Activated CD8-positive, alpha-beta memory T cell treated with anti-CD3 and anti-CD28 coated beads for 24 hours (primary cell): ENCODE data around the gene GHR.

Experiments used
- DNase-seq: peaks from one replicate; pipeline ENCODE4 v3.0.0-alpha.2; 2020

Gene GHR

DNA sequence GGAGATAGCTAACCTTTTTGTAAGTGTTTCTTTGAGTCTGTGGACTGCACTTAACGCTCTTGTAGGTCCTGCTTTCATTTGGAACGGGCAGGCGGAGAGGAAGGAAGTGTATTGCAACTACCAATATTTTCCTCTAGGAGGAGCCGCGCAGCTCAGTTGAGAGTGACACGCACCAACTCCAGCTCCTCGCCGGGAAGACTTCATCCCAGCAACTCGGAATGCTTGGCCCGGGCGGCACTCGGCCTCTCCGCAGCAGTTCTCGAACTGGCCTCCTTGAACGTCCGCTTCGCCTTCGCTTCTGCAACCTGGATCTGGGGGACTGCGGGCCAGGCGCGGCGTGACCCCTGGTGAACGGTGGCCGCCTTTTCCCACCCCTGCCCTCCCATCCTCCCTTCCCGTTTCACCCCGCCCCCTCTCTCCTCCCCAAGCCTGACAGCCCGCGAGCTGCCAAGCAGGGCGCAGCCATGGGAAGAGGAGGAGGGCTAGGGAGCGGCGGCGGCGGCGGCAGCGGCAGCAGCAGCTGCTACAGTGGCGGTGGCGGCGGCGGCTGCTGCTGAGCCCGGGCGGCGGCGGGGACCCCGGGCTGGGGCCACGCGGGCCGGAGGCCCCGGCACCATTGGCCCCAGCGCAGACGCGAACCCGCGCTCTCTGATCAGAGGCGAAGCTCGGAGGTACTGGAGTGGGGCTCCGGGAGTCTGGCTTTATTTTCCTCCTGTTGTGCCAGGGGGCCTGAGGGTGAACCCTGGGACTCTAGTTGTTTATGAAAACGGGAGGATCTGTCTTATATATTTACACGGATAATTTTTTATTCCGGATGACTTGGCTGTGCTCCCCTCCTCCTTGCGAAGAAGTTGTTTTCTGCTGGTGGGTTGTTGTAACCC lies at the start of gene GHR:
Gene GHR, plus strand, starts transcription at position 155 of the 881 bp plus-strand sequence. CDS start 142,436 bp downstream, outside the sequence.
- DNase-seq: peak; percentile 59

DNA sequence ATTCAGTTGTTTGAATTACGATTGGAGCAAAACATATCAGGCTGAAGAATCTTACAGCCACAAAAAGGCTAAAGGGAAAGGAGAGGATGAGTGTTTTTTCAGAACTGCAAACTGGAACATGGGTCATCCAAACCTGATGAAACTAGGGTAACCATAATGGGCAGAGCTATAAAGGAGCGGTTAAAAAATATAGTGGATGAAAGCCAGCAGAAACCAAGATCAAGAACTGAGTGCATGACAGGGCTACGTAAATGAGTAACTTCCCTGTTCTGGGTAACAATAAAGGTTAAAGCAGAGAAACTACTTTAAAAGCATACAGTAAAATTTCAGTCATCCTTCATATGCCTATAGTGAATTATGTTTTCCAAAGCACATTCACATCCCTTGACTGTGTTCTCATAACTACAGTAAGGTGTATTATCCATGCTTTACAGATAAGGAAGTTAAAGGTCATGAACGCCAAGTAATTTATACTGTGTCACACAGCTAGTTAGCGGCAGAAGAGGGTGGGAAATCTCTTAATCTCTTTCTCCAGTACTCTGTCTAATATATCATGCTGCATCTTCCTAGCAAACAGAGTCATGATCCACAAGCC lies 48.5 kb upstream of the GHR start:
- DNase-seq: no peak

DNA sequence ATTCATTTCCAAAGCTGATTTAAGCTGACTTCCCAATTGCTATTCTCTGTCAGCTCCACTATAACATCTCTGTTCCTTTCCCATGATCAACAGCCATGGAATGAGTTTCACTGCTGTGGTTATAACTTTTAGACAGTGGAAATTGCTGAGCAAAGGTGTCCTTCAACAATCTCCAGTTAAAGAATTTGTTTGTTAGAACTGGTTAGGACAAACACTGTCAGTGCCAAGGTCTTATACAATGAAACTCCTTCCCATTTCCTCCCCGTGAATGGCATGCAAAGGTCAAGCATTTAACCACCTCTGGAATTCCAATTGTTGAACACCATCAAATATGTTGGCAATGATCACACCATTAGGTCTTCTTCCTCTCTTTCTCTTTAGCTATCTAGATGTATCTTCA lies 45.7 kb upstream of the GHR start:
- DNase-seq: no peak

DNA sequence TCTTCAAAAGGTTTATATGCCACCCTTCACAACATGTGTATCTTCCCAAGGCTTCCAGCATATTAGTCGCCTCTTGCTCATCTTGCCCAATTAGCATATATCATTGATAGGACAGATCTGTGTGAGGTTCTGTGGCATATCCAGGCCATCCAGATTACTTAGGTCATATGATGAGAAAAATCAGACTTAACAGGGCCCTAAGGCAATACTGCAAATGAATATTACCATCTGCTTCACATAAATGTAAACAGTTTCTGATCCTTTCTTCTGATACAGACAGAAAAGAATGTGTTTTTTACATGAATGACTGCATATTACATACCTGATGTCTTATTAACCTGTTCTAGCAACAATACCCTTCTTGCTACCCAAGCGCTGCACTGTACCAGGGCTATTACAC lies 41.3 kb upstream of the GHR start:
- no peak for DNase-seq

DNA sequence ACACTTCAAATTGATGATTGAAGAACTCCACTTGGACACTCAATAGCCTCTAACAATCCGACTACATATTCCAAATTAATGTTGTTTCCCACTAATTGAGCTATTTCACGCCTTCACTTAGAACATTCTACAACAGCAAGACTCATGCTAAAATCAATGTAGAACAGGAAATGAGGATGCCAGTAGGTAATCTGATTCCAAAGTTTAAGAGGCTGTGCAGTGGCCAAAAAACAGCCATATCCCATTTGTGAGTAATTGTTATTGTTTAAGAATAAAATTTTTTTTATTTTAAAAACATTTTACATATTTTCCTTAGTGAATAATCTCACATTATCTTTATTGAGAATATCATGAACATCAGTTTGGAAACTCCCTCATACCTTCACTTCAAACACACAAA lies 35.7 kb upstream of the GHR start:
- no peak for DNase-seq

DNA sequence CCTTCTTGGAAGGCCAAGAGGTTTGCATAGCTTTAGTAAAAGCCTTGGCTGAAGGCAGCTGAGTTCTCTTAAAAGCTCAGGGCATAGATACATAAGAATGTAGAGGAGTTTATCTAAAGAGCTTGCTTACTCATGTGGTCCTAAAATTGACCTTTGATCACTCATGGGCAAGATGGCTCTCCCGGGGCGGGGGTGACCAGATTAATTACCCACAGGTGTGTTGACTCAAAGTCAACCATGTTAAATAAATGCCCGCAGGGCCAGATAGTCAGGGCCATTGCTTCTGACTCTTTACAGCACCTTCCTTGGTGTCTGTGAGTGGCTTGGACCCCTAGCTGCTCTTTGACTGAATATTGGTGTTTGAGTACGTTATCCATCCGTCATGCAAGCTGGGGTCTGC lies 33.1 kb upstream of the GHR start:
- no peak for DNase-seq

DNA sequence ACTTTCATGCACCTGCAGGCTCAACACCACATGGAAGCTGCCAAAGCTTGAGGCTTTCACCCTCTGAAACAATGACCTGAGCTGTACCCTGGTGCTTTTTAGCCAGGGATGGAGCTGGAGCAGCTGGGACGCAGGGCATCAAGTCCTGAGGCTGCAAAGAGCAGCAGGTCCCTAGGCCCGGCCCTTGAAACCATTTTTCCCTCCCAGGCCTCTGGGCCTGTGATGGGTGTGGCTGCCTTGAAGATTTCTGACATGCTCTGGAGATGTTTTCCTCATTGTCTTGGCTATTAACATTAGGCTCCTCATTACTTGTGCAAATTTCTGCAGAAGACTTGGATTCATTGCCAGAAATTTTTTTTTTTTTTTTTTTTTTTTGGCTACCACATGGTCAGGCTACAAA lies 30.3 kb upstream of the GHR start:
- no peak for DNase-seq

DNA sequence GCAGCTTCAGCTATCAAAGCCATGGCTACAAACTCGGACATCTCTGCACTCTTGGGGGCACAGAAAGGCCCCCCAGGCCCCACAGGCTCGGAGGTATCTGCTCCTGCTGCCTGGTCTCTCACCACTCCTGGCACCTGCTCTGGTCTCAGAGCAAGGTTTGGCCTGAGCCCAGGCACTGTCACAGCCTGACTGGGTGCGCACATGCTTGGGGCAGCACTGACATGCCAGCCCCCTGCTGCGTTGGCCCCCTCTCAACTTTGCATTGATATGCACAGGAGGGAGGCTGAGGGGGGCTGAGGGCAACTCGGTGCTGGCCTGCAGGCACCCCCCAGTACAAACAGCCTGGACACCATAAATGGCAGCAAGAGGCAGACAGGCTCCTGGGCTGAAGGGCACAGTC lies 27.1 kb upstream of the GHR start:
- no peak for DNase-seq

DNA sequence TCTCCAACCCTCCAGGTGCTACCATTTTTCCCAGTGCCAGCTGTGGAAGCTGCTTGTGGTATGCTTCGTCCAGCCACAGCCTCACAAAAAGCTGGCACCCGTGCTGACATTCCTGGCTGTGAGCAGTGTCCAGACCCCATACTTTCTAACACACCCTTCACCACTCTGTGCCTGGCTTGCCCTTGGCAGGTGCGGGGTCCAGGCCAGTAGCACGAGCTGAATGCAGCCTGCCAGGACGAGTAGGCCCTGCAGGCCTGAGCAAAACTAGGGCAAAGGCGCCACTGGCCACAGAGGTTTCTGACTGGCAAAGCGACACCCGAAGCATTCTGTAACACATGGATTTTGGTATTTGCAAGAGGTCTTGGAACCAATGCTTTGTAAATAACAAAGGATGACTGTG lies 26.0 kb upstream of the GHR start:
- no peak for DNase-seq

DNA sequence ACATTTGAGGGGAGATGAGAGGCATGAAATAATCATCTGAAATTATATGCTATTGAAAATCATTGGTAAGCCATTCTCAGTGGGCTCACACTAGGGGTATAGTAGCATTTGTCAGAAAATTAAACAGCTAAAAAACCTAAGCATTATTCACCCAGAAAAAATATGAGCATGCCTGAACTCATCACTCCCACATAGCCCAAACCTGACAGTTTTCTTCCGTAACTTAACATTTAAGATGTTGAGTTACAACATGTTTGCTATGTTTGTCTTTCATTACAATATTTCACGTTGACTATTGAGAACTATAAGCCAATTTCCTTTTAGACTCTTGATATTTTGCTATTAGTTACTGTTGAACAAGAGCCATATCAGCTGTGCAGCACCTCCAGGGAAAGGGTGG lies 23.5 kb upstream of the GHR start:
- no peak for DNase-seq

DNA sequence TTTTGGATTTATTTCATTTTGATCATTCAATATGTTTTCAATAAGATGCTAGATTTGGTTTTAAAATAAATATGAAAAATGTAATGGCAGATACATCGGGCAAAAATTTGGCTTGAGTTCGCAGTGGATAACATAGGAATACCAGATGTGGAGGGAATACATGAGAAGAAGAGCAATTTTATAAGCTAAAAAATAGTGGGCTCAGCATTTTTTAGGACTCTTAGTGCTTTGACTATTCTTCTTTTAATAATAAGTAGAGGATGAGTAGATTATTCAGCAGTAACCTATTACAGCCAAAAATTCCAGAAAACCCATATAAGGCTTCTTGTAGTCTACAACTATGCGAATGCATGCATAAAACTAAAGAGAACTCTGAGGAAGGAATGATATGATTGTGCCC lies 22.8 kb upstream of the GHR start:
- DNase-seq: no peak

DNA sequence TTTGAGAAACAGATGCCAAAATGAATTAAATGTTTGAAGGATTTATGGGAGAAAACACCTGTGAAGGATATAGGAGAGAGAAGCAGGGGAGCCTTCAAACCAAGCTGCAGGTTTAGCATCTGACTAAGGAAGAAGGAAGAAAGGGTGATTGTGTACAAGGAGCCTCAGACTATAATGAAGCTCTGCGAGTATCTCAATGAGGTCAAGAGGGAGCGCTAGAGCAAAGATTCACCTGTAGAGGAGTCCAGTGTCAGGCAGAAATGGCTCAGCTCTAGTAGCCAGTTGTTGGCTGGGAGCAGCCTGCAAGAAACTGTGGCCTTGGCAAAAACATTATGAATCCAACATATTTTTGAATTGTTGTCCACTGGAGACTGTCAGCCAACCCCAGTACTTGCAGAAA lies 20.0 kb upstream of the GHR start:
- DNase-seq: no peak

DNA sequence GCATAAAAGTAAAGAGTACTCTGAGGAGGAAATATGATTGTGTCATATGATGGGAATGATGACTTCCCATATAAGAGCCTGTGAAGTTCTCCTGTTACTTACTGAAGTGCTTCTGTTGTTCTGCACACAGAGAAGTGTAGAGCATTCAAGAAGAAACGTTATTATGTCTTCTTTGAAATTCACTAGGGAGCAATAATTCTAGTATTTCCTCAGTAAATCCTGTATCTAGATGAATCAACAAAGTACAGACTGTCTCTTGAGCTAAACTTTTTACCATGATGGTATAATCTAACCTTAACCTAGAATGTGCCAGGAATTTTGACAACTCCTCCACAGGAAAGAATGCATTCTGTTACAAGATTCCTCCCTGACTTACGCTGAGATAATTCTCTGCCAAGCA lies 18.9 kb upstream of the GHR start:
- no peak for DNase-seq

DNA sequence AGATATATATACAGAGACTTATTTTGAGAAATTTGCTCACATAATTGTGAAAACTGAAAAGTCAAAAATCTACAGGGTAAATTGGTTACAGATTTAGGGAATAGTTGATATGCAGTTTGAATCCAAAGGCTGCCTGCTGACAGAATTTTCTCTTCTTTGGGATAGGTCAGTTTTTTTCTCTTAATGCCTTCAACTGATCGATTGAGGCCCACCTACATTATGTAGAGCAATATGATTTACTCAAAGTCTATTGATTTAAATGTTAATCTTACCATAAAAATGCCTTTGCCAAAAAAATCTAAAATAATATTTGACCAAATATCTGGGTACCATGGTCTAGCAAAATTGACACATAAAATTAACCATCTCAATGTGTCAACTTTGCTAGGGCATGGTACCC lies 3.9 kb upstream of the GHR start:
- no peak for DNase-seq

DNA sequence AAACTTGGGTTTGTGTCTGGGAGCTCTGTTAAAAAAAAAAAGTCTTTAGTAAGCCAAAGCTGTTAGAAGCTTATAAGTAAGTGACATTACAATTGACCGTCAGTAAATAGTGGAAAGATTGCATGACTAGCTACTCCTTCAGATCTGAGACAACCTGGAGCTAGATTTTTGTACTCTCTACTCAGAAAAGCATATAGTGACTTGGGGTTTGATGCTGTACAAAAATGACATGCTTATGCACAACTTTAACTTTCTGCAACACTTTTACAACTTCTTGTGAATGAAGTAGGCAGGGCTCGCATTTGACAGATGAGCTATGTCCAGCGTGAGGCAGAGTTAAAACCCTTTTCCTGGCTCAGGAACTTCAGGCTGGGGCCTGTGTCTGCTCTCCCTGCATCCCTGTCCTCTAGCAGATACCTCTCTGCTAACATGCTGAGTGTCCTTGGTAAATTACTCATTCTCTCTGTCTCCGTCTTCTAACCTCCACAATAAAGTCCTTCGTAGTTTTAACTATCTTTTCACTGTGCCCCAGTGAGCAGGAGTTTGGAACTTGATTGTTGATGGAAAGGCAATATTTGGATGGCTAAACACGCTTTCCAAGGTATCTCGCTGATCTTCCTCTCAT lies 471 bp upstream of the GHR start:
- no peak for DNase-seq

DNA sequence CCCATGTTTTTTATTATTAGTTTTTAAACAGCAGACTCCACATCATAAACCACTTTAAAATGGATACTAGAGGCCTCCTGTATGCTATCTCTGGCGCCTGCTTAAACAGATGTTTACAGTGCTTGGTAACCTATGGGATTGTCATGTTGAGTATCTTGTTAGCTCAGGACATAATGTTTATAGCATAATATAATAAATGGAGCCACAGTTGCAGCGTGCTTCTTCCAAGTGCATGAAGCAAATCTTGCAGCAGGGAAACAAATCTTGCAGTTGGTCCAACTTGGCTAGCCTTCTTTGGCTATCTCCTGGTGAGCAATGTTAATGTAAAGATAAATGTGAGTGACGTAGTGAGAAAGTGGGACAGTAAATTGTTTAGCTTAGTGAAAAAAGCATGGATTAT lies 2.8 kb downstream of the GHR start:
- no peak for DNase-seq

DNA sequence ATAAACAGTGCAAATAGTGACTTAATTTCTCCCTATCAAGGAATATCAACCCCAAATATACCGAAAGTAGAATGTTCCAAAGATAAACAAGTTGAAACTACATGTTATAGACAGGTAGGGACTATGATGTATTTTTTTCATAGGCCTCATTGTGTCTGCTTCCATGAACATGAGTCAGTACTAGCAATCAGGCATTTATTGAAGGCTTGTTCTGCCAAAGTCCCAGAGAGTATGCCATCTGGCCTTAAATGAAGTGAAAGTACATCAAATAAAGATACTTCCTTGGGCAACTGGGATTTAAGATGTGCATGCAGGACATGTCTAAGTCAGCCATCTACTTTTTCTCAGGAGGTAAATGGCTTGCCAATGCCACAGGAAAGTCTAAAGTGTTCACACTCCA lies 6.5 kb downstream of the GHR start:
- no peak for DNase-seq

DNA sequence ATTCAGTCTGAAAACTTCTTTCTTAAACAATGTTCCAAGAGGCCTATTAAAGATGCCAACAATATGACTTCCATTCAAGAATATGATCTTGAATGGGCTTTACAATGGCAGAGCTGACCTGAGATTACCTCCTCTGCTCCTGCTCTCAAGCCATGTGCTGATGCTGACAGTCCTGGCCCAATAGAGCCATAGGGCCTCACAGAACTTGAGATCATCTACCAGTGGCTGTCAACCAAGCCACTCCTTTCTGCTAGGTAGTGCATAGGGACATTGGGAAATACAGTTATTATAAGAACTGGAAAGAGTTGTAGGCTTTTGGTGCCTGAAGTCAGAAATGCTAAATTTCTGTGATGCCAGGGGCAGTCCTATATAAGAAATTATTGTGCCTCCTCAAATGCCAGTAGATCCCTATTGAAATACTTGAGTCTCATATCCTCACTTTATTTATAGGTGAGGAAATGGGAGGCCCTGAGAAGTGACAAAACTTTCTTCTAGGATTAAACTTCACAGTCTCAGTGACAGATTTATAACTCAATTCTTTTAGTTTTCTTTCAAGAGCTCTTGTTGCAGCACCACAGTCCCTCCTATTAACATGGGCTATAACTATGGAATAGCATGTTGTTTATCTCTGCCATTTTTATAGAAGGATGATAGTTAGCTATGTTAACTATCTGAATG lies 10.9 kb downstream of the GHR start:
- no peak for DNase-seq

DNA sequence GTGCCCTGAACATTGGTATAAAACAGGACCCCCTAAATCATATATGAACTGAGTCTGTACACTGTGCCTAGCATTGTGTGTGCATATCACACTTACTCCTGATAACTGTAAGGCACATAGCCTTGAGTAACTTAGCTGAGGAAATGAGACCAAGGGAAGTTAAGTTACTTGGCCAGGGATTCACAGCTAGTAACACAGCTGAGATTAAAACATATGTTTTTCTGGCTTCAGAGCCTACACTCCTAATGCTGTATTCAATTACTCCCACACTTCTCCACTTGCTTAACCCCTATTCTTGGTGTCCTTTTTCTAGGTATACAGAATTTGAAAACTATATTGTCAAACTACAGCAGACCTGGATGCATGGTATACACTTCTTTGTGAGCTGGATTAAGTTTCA lies 12.8 kb downstream of the GHR start:
- no peak for DNase-seq

DNA sequence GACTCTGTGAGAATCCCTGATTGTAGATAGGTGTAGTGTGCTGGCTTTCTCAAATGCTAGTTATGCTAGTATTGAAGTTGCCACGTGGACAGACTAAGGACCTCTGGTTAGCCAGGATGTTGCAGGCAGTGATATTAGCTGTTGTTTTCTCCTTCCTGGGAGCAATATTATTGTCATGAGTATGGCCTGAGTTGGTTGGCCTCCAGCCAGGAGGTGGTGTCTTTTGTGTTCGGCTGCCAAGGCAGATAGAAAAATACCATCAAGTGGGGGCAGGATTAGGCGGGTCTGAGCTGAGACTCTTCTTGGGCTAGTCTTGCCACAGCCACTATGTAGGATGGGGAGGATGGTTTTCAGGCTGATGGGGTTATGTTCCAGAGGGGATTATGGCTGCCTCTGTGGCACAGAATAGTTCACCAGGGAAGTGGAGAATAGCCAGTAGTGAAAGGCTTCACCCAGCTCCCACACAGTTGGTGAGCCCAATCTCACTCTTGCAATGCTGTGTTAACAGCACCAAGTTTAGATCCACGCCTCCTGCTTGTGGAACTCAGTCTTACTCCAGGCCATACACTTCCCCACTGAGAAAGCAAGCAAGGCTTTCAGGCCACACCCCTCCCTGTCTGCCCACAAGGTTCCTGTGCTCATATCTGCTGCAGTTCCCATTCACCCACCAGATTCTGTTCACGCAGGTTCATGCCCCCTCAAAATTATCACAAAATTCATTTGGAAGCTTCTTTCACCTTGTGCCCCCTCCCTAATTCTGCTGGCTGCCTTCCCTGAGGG lies 31.2 kb downstream of the GHR start:
- no peak for DNase-seq

DNA sequence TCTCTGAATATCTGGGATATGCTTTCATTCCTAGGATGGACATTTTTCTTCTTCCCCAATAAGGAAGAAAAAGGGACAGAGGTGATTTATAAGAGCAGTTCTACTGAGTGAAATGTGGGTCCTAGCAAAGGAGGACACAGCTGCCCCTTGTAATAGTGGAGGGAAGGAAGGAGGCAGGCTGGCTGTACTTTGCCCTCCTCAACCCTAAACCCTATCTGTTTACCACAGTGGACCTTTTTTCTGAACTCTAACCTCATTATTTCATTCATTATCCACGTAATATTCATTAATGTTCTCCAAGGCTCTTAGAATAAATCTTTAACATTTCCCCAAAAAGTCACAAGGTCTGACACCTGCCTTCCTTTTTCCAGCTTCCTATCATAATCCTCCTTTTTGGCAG lies 37.8 kb downstream of the GHR start:
- DNase-seq: no peak

DNA sequence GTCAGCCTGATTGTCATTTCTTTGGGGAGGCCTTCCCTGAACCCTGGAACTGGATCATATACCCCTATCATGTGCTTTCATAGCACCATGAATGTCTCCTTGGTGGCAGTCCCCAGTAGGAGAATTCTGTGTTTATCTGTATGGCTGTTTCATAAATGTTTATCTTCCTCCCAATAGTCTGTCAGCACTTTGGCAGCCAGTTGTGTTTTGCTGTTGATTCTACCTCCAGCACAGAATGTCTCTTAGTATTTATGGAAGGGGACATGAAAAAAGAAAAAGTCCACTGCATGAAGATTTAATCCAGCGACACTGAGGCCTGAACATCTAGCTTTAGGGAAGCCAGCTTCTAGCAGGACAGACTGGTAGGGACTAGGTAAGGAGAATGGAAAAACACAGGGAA lies 38.3 kb downstream of the GHR start:
- DNase-seq: no peak

DNA sequence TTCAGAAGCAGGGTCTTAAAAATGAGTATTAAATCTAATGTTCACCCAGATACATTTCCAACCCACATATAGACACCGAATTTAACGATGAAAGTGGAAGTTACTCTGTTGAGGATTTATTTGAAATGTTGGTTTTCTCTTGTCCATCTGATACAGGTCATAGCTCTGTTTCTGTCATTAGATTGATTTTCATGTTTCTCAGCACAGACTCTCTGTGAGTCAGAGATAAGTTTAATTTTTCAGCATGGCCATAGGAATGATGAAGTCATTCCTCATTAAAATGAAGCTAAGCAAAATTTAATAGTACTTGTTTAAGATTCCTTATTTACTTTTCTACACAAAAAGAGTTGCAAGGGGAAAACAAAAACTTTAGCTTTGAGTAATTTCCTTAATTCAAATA lies 38.8 kb downstream of the GHR start:
- no peak for DNase-seq
